ENCODE data around the gene PDE6H.

PDE6H gene

GRCh38 chr12:14999021-14999694 is 26.3 kb downstream of the PDE6H start:
- no peaks in the 10 kb centered on the region for H3K79me2 ChIP-seq (ENCODE audit: control insufficient read depth, low read length)
- no peaks in the 10 kb centered on the region for H3F3A ChIP-seq (ENCODE audit: control insufficient read depth, insufficient read depth)
- no peak overlapping the region for H3K27ac ChIP-seq (ENCODE audit: low read depth, low read length)
- H3K27me3 ChIP-seq (ENCODE audit: control insufficient read depth, low read length), result peaks cover 24% of the 10 kb centered on the region
- H4K20me1 ChIP-seq (ENCODE audit: control insufficient read depth, insufficient read depth, low read depth, low read length), result no peaks in the 10 kb centered on the region
- H3K4me3 ChIP-seq (ENCODE audit: low read length), result no peak overlapping the region
- H3K9me2 ChIP-seq (replicated peaks; ENCODE audit: control insufficient read depth, low read length), result no peaks in the 10 kb centered on the region
- H3K4me1 ChIP-seq (ENCODE audit: control insufficient read depth, low read length), result peaks cover 17% of the 10 kb centered on the region
- no peaks in the 10 kb centered on the region for H3K9me3 ChIP-seq (ENCODE audit: control insufficient read depth, insufficient read depth, low read length)
- H3K4me2 ChIP-seq (ENCODE audit: low read length), result no peak overlapping the region
- TF ChIP-seq CTCF (IDR thresholded peaks at IDR 0.05; ENCODE audit: low read depth, low read length, poor library complexity, severe bottlenecking) (no peak), EZH2phosphoT487 (IDR thresholded peaks at IDR 0.05; ENCODE audit: borderline replicate concordance, low read length) (no peak)
- H3K36me3 ChIP-seq (ENCODE audit: control insufficient read depth, low read length), result no peaks in the 10 kb centered on the region

- Histone ChIP-seq H3K9me2 (replicated peaks; ENCODE audit: control insufficient read depth, low read length) (no peaks in the 10 kb centered on the region), H3K4me1 (ENCODE audit: control insufficient read depth, low read length) (peaks cover 13% of the 10 kb centered on the region), H3K36me3 (ENCODE audit: control insufficient read depth, low read length) (no peaks in the 10 kb centered on the region), H3K79me2 (ENCODE audit: control insufficient read depth, low read length) (no peaks in the 10 kb centered on the region), H3K4me2 (ENCODE audit: low read length) (no peak overlapping the region), H3K9me3 (ENCODE audit: control insufficient read depth, insufficient read depth, low read length) (no peaks in the 10 kb centered on the region), H3K4me3 (ENCODE audit: low read length) (no peak overlapping the region), H3F3A (ENCODE audit: control insufficient read depth, insufficient read depth) (no peaks in the 10 kb centered on the region), H3K27ac (ENCODE audit: low read depth, low read length) (no peak overlapping the region), H4K20me1 (ENCODE audit: control insufficient read depth, insufficient read depth, low read depth, low read length) (no peaks in the 10 kb centered on the region), H3K27me3 (ENCODE audit: control insufficient read depth, low read length) (peaks cover 24% of the 10 kb centered on the region)
- TF ChIP-seq CTCF (IDR thresholded peaks at IDR 0.05; ENCODE audit: low read depth, low read length, poor library complexity, severe bottlenecking) (no peak), EZH2phosphoT487 (IDR thresholded peaks at IDR 0.05; ENCODE audit: borderline replicate concordance, low read length) (no peak)
Observed at GRCh38 chr12:14999695-15000365, 27.0 kb downstream of the PDE6H start.

- Histone ChIP-seq H3K9me3 (ENCODE audit: control insufficient read depth, insufficient read depth, low read length) (no peaks in the 10 kb centered on the region), H3F3A (ENCODE audit: control insufficient read depth, insufficient read depth) (no peaks in the 10 kb centered on the region), H3K4me3 (ENCODE audit: low read length) (no peak overlapping the region), H3K27me3 (ENCODE audit: control insufficient read depth, low read length) (peaks cover 28% of the 10 kb centered on the region), H3K4me1 (ENCODE audit: control insufficient read depth, low read length) (peaks cover 6% of the 10 kb centered on the region), H3K79me2 (ENCODE audit: control insufficient read depth, low read length) (no peaks in the 10 kb centered on the region), H3K27ac (ENCODE audit: low read depth, low read length) (no peak overlapping the region), H3K36me3 (ENCODE audit: control insufficient read depth, low read length) (no peaks in the 10 kb centered on the region), H4K20me1 (ENCODE audit: control insufficient read depth, insufficient read depth, low read depth, low read length) (no peaks in the 10 kb centered on the region), H3K4me2 (ENCODE audit: low read length) (no peak overlapping the region), H3K9me2 (replicated peaks; ENCODE audit: control insufficient read depth, low read length) (no peaks in the 10 kb centered on the region)
- TF ChIP-seq EZH2phosphoT487 (IDR thresholded peaks at IDR 0.05; ENCODE audit: borderline replicate concordance, low read length) (no peak), CTCF (IDR thresholded peaks at IDR 0.05; ENCODE audit: low read depth, low read length, poor library complexity, severe bottlenecking) (no peak)
Observed at GRCh38 chr12:15000575-15000974, 27.7 kb downstream of the PDE6H start.

All from DOHH2 (cell line).